Left lung (tissue), 10 donors: Measurements from ENCODE around the gene TTLL1. TPM values are rescaled to one million over a fixed set of nuclear protein-coding genes. Genes with fewer than 3 reads are reported as not detected.

Experiments used
- ATAC-seq: fragments of 200-7000 bp; cut with Tn5 transposase; one replicate; pipeline ENCODE4 v1.9.1; 2020; ENCODE audit warnings: moderate library complexity
- DNase-seq, 4 donors: peaks; one replicate each; pipeline ENCODE4 v3.0.0-alpha.2; 2013 to 2020
- H3K27ac ChIP-seq, 2 donors: fragments of 200-600 bp; sonication (generic) in 1 of 2; one replicate each; pipeline versions ENCODE4 v1.5.0 to v1.8.0; 2020 to 2021
- H3K27me3 ChIP-seq, 2 donors: fragments of 200-600 bp; sonication (generic) in 1 of 2; one replicate each; pipeline versions ENCODE4 v1.5.0 to v1.8.0; 2020 to 2021
- H3K36me3 ChIP-seq, 2 donors: fragments of 200-600 bp; sonication (generic) in 1 of 2; one replicate each; pipeline versions ENCODE4 v1.5.0 to v1.8.0; 2020 to 2021
- H3K4me1 ChIP-seq, 2 donors: fragments of 200-600 bp; one replicate each; pipeline ENCODE4 v1.8.0; 2021
- H3K4me3 ChIP-seq, 2 donors: fragments of 200-600 bp; sonication (generic) in 1 of 2; one replicate each; pipeline versions ENCODE4 v1.5.0 to v1.8.0; 2020 to 2021; ENCODE audit warnings: mild to moderate bottlenecking in 1 of 2
- H3K9me3 ChIP-seq, 2 donors: fragments of 200-600 bp; sonication (generic) in 1 of 2; one replicate each; pipeline versions ENCODE4 v1.5.0 to v1.8.0; 2020 to 2021
- intact Hi-C, 2 donors: fragments of 100-400 bp; cut with DNase I; formaldehyde crosslinking; loops; one replicate each; pipeline versions ENCODE4 v1.11.2 to v1.14.2; 2022
- polyA plus RNA-seq, 6 donors: library from polyadenylated mRNA; unstranded; fragments of 120-200 nt; gene quantifications; one replicate each; pipeline ENCODE4 v1.2.1, GENCODE V29; 2013; ENCODE audit not compliant: insufficient read length in 6 of 6
- total RNA-seq, 2 donors: library from RNA; stranded (reverse); fragmentation: NEBNext Ultra II Directional; extraction: Animal tissue kit (Norgen Biotek cat#: 25700); gene quantifications; one replicate each; pipeline ENCODE4 v1.2.1, GENCODE V29; 2021
- TF ChIP-seq, protein P1 (sequence below), 2 donors: fragments of 200-600 bp; sonication (generic) in 1 of 2; IDR thresholded peaks; one replicate each; pipeline versions ENCODE4 v1.5.0 to v1.8.0; 2021; ENCODE audit warnings: antibody characterized with exemption in 2 of 2
- donor health status: DM: no; HTN: yes; CAD: no.
- donor health status: DM: no; HTN: no; CAD: no.

The TTLL1 gene
- total and polyA plus RNA-seq, 8 donors: 5.3 to 19.1 (median 16.2) TPM

DNA sequence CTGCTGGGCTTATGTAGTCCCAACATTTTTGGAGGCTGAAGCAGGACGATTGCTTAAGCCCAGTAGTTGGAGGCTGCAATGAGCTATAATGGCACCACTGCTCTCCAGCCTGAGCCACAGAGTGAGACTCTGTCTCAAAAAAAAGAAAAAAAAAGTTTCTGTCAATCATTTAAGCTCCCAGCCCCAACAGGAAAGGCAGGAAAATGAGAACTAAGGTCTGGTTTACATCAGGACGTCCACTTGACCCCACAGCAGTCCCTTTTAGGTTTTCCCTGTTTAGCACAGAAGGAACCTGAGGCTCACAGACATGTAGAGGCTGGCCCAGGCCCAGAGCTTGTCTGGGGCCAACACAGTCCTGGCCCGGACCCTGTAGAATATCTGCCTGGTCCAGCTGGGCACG is 9.2 kb upstream of the TTLL1 start:
- ATAC-seq (no peak), DNase-seq (no peak)
- intact Hi-C loops: no loop called here
- H3K27ac ChIP-seq: no peak overlapping the region
- H3K4me1 ChIP-seq: peaks cover 0 to 13% of the 10 kb centered on the region in 2 donors
- H3K27me3 ChIP-seq: no peaks in the 10 kb centered on the region
- H3K4me3 ChIP-seq: no peak overlapping the region
- TF ChIP-seq, protein P1, sequence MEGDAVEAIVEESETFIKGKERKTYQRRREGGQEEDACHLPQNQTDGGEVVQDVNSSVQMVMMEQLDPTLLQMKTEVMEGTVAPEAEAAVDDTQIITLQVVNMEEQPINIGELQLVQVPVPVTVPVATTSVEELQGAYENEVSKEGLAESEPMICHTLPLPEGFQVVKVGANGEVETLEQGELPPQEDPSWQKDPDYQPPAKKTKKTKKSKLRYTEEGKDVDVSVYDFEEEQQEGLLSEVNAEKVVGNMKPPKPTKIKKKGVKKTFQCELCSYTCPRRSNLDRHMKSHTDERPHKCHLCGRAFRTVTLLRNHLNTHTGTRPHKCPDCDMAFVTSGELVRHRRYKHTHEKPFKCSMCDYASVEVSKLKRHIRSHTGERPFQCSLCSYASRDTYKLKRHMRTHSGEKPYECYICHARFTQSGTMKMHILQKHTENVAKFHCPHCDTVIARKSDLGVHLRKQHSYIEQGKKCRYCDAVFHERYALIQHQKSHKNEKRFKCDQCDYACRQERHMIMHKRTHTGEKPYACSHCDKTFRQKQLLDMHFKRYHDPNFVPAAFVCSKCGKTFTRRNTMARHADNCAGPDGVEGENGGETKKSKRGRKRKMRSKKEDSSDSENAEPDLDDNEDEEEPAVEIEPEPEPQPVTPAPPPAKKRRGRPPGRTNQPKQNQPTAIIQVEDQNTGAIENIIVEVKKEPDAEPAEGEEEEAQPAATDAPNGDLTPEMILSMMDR (IDR thresholded peaks at IDR 0.05): no peak
- H3K9me3 ChIP-seq: peaks cover 0 to 16% of the 10 kb centered on the region in 2 donors
- no peaks in the 10 kb centered on the region for H3K36me3 ChIP-seq

DNA sequence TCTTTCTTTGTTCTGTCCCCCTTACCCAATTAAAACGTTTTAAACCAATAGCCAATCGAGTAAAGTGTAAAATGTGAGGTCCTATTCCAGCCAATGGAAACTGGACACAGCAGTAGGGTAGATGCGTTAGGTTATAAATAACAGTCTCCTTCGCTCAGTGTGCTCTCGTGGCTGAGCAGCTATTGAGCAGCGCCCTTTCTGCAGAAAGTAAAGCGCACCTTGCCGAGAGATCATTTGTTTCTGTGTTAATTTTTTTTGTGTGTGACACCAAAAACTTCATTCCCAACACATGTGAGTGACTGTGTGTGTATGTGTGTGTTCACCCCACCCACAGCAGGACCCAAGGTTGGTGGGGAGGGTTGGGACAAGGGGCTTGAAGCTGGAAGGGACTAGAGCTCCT is 7.2 kb upstream of the TTLL1 start:
- intact Hi-C loops: no loop called here
- H3K4me3 ChIP-seq: no peak overlapping the region
- H3K27me3 ChIP-seq: no peaks in the 10 kb centered on the region
- H3K36me3 ChIP-seq: no peaks in the 10 kb centered on the region
- DNase-seq (no peak), ATAC-seq (no peak)
- peaks cover 0 to 16% of the 10 kb centered on the region in 2 donors for H3K9me3 ChIP-seq
- no peak overlapping the region for H3K27ac ChIP-seq
- TF ChIP-seq, protein P1 (IDR thresholded peaks at IDR 0.05): no peak
- H3K4me1 ChIP-seq: peaks cover 0 to 13% of the 10 kb centered on the region in 2 donors

DNA sequence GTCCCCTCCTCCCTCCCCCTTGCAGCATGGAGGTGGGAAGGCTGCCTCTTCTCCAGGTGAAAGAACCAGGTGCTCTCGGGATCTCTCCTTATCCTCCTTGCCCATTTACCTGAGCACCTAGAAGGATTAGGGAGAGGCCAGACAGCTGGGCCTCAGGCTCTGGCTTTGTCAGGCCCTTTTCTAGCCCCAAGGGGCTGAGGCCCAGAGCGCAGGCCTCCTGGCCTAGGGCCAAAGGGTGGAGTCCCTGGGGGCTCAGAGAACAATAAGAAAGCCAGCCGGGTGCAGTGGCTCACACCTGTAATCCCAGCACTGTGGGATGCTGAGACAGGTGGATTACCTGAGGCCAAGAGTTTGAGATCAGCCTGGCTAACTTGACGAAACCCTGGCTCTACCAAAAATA is 5.4 kb upstream of the TTLL1 start:
- Histone ChIP-seq H3K27ac (no peak overlapping the region), H3K4me3 (no peak overlapping the region), H3K27me3 (no peaks in the 10 kb centered on the region), H3K9me3 (peaks cover 0 to 16% of the 10 kb centered on the region in 2 donors), H3K4me1 (peaks cover 0 to 15% of the 10 kb centered on the region in 2 donors), H3K36me3 (no peaks in the 10 kb centered on the region)
- TF ChIP-seq, protein P1 (IDR thresholded peaks at IDR 0.05): no peak
- intact Hi-C loops: no loop called here
- ATAC-seq (no peak), DNase-seq (no peak)

DNA sequence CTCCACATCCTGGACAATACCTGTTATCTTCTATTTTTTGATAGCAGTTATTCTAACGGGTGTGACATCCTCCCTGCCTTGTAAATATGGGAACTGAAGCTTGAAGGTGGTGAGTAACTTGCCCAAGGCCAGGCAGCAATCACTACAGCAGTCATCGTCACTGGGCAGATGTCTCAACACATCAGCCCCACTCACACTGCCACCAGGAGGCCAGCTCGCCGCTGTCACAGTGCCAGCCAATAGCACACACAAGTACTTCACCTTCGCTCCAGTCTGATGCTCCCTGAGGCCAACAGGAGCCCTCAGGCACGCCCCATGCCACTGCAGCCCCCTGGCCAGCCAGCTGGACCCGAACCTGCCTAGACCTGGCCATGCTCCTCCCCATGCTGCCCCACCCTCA is 4.9 kb upstream of the TTLL1 start:
- DNase-seq (no peak), ATAC-seq (no peak)
- Histone ChIP-seq H3K9me3 (peaks cover 0 to 16% of the 10 kb centered on the region in 2 donors), H3K27ac (no peak overlapping the region), H3K4me1 (peaks cover 0 to 15% of the 10 kb centered on the region in 2 donors), H3K4me3 (no peak overlapping the region), H3K27me3 (no peaks in the 10 kb centered on the region), H3K36me3 (no peaks in the 10 kb centered on the region)
- intact Hi-C loops: no loop called here
- TF ChIP-seq, protein P1 (IDR thresholded peaks at IDR 0.05): no peak

DNA sequence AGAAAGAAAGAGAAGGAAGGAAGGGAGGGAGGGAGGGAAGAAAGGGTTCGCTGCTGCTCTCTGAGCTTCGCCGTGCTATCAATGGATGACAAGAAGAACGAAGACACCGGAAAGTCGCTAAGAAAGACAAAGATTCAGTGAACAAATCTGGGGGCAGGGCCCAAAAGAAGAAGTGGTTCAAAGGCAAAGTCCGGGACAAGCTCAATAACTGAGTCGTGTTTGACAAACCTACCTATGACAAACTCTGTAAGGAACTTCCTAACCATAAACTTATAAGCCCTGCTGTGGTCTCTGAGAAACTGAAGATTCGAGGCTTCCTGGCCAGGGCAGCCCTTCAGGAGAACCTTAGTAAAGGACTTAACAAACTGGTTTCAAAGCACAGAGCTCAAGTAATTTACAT is 2.9 kb upstream of the TTLL1 start:
- ATAC-seq (no peak), DNase-seq (no peak)
- H3K27ac ChIP-seq: no peak overlapping the region
- no peaks in the 10 kb centered on the region for H3K27me3 ChIP-seq
- peaks cover 0 to 14% of the 10 kb centered on the region in 2 donors for H3K4me1 ChIP-seq
- intact Hi-C loops: no loop called here
- H3K4me3 ChIP-seq: no peak overlapping the region
- peaks cover 0 to 13% of the 10 kb centered on the region in 2 donors for H3K9me3 ChIP-seq
- H3K36me3 ChIP-seq: no peaks in the 10 kb centered on the region
- TF ChIP-seq, protein P1 (IDR thresholded peaks at IDR 0.05): no peak
